Measurements from ENCODE around the gene TUBA8. TPM values are rescaled to one million over a fixed set of nuclear protein-coding genes. Genes with fewer than 3 reads are reported as not detected.
"Not testable (repeated sequence)": the region's sequence is repeated elsewhere in the genome, so short reads cannot be mapped to it uniquely, and the experiment has no call there.

Gene TUBA8
- total RNA-seq, 2 donors from 2014 or later = 0.94 to 2.9 TPM

- Mint-ChIP-seq H3K27ac (no peak overlapping the region), H3K27me3 (ENCODE audit: low read depth) (no peaks in the 10 kb centered on the region), H3K4me3 (no peak overlapping the region), H3K9me3 (no peaks in the 10 kb centered on the region), H3K36me3 (ENCODE audit: insufficient read depth in 2 of 2) (no peaks in the 10 kb centered on the region), H3K4me1 (ENCODE audit: low read depth) (peaks cover 12% of the 10 kb centered on the region)
- DNase-seq = peak; percentile 50 to 58
- ATAC-seq (replicated peaks in 1 of 2) = peak; percentile 58 to 68
Measured at GRCh38 chr22:18156878-18157713, 46.5 kb downstream of the TUBA8 start.

GRCh38 chr22:18157714-18158028, 47.1 kb downstream of the TUBA8 start:
- Mint-ChIP-seq H3K4me3 (no peak overlapping the region), H3K27ac (no peak overlapping the region), H3K4me1 (ENCODE audit: low read depth) (peaks cover 7% of the 10 kb centered on the region), H3K9me3 (no peaks in the 10 kb centered on the region), H3K27me3 (ENCODE audit: low read depth) (no peaks in the 10 kb centered on the region), H3K36me3 (ENCODE audit: insufficient read depth in 2 of 2) (no peaks in the 10 kb centered on the region)
- ATAC-seq (replicated peaks in 1 of 2) = no peak
- no peak for DNase-seq

- H3K27me3 Mint-ChIP-seq (ENCODE audit: low read depth); H3K9me3 Mint-ChIP-seq; DNase-seq; H3K27ac Mint-ChIP-seq; H3K4me1 Mint-ChIP-seq (ENCODE audit: low read depth); ATAC-seq (replicated peaks in 1 of 2); H3K4me3 Mint-ChIP-seq; H3K36me3 Mint-ChIP-seq (ENCODE audit: insufficient read depth in 2 of 2): not testable (repeated sequence)
Measured at GRCh38 chr22:18160641-18161040, 50.0 kb downstream of the TUBA8 start.

GRCh38 chr22:18163843-18164242, 53.2 kb downstream of the TUBA8 start:
- peak in 1 of 2 donors; percentile 39 for ATAC-seq (replicated peaks in 1 of 2)
- H3K36me3 Mint-ChIP-seq (ENCODE audit: insufficient read depth in 2 of 2); H3K9me3 Mint-ChIP-seq; H3K4me1 Mint-ChIP-seq (ENCODE audit: low read depth); DNase-seq; H3K4me3 Mint-ChIP-seq; H3K27me3 Mint-ChIP-seq (ENCODE audit: low read depth); H3K27ac Mint-ChIP-seq: not testable (repeated sequence)

GRCh38 chr22:18164584-18164983, 54.0 kb downstream of the TUBA8 start:
- not testable (repeated sequence) for H3K27me3 Mint-ChIP-seq (ENCODE audit: low read depth); H3K27ac Mint-ChIP-seq; H3K36me3 Mint-ChIP-seq (ENCODE audit: insufficient read depth in 2 of 2); H3K9me3 Mint-ChIP-seq; DNase-seq; H3K4me1 Mint-ChIP-seq (ENCODE audit: low read depth); H3K4me3 Mint-ChIP-seq; ATAC-seq (replicated peaks in 1 of 2)

GRCh38 chr22:18165356-18165755, 54.7 kb downstream of the TUBA8 start:
- not testable (repeated sequence) for ATAC-seq (replicated peaks in 1 of 2); H3K36me3 Mint-ChIP-seq (ENCODE audit: insufficient read depth in 2 of 2); H3K27ac Mint-ChIP-seq; H3K27me3 Mint-ChIP-seq (ENCODE audit: low read depth); H3K9me3 Mint-ChIP-seq; H3K4me1 Mint-ChIP-seq (ENCODE audit: low read depth); H3K4me3 Mint-ChIP-seq; DNase-seq

GRCh38 chr22:18170284-18170683, 59.7 kb downstream of the TUBA8 start:
- H3K4me1 Mint-ChIP-seq (ENCODE audit: low read depth); H3K27me3 Mint-ChIP-seq (ENCODE audit: low read depth); H3K9me3 Mint-ChIP-seq: not testable (repeated sequence)

GRCh38 chr22:18172203-18172602, 61.6 kb downstream of the TUBA8 start:
- ATAC-seq (replicated peaks in 1 of 2); H3K36me3 Mint-ChIP-seq (ENCODE audit: insufficient read depth in 2 of 2); H3K27ac Mint-ChIP-seq; H3K4me1 Mint-ChIP-seq (ENCODE audit: low read depth); H3K9me3 Mint-ChIP-seq; H3K4me3 Mint-ChIP-seq; DNase-seq; H3K27me3 Mint-ChIP-seq (ENCODE audit: low read depth): not testable (repeated sequence)

More at GRCh38 chr22:18170284-18170683, 59.7 kb downstream of the TUBA8 start:
- H3K36me3 Mint-ChIP-seq (ENCODE audit: insufficient read depth in 2 of 2); H3K4me3 Mint-ChIP-seq; DNase-seq; ATAC-seq (replicated peaks in 1 of 2); H3K27ac Mint-ChIP-seq: not testable (repeated sequence)

- not testable (repeated sequence) for H3K27me3 Mint-ChIP-seq (ENCODE audit: low read depth); H3K9me3 Mint-ChIP-seq; H3K27ac Mint-ChIP-seq; DNase-seq; H3K4me1 Mint-ChIP-seq (ENCODE audit: low read depth); H3K4me3 Mint-ChIP-seq; H3K36me3 Mint-ChIP-seq (ENCODE audit: insufficient read depth in 2 of 2); ATAC-seq (replicated peaks in 1 of 2)
Measured at GRCh38 chr22:18172776-18173175, 62.2 kb downstream of the TUBA8 start.

- DNase-seq; H3K4me1 Mint-ChIP-seq (ENCODE audit: low read depth); H3K36me3 Mint-ChIP-seq (ENCODE audit: insufficient read depth in 2 of 2); H3K27ac Mint-ChIP-seq; H3K27me3 Mint-ChIP-seq (ENCODE audit: low read depth); H3K9me3 Mint-ChIP-seq; H3K4me3 Mint-ChIP-seq; ATAC-seq (replicated peaks in 1 of 2): not testable (repeated sequence)
Measured at GRCh38 chr22:18173441-18173840, 62.8 kb downstream of the TUBA8 start.

Other genes starting within 250 kb of the TUBA8 start
- 10 to 100 TPM; 17.9 to 26.0 TPM for gene MICAL3, start 86.2 kb upstream of the TUBA8 start, total RNA-seq
- gene PEX26, start 32.8 kb upstream of the TUBA8 start, total RNA-seq = 10 to 100 TPM; 41.8 to 48.1 TPM
- gene USP18, start 39.4 kb downstream of the TUBA8 start, total RNA-seq = 10 to 100 TPM in 1 of 2 donors, 1 to 10 TPM in 1; 7.4 to 22.9 TPM

Data from activated T-cell treated with anti-CD3 and anti-CD28 coated beads, Interleukin-2, amount 50 U/mL, for 72 hours (primary cell).